Loucy (cell line): ENCODE results near the gene DNASE1.

Experiments
- CTCF ChIP-seq: fragments of 200-600 bp; sonication (generic); conservative IDR thresholded peaks from 2 replicates; pipeline ENCODE4 v1.5.1; 2014; ENCODE audit warnings: mild to moderate bottlenecking, antibody characterized with exemption, low read length
- EZH2phosphoT487 ChIP-seq: fragments of 200-600 bp; IDR thresholded peaks from 2 replicates; pipeline ENCODE4 v1.6.1; 2018; ENCODE audit warnings: antibody characterized with exemption, mild to moderate bottlenecking, moderate library complexity, borderline replicate concordance

- no peak for TF ChIP-seq CTCF
- no peak for TF ChIP-seq EZH2phosphoT487
Observed at GRCh38 chr16:3674513-3675295, 20.2 kb downstream of the DNASE1 start.
